CD4-positive, alpha-beta memory T cell (primary cell): Measurements from ENCODE around the gene TBC1D9. TPM values are rescaled to one million over a fixed set of nuclear protein-coding genes. Genes with fewer than 3 reads are reported as not detected.

Experiments
- CTCF ChIA-PET: fragments of 350-600 bp; sonication (Branson Sonifier 250); formaldehyde crosslinking; loops from one replicate; lab custom pipeline; 2021; ENCODE audit warnings: inconsistent platforms; ENCODE audit not compliant: partially characterized antibody; lab: Charles Lee
- POLR2A ChIA-PET: fragments of 350-600 bp; sonication (Branson Sonifier 250); formaldehyde crosslinking; loops from one replicate; lab custom pipeline; 2021; ENCODE audit not compliant: partially characterized antibody; lab: Charles Lee
- DNase-seq, 5 donors: peaks; one replicate each; pipeline versions ENCODE4 v3.0.0 to v3.0.0-alpha.2; 2020 to 2022; ENCODE audit warnings: mixed read lengths in 1 of 5
- H3K27ac ChIP-seq: one replicate; pipeline ENCODE4 v1.7.0; 2013; ENCODE audit warnings: low read depth, low read length
- H3K27me3 ChIP-seq: 2 replicates; pipeline ENCODE4 v1.7.0; 2013; ENCODE audit warnings: mild to moderate bottlenecking, low read length, moderate library complexity; ENCODE audit not compliant: insufficient read depth
- H3K36me3 ChIP-seq: 2 replicates; pipeline ENCODE4 v1.7.0; 2013; ENCODE audit warnings: mild to moderate bottlenecking, low read length, moderate library complexity; ENCODE audit not compliant: insufficient read depth
- H3K4me1 ChIP-seq: 2 replicates; pipeline ENCODE4 v1.7.0; 2013; ENCODE audit warnings: mild to moderate bottlenecking, low read length, moderate library complexity; ENCODE audit not compliant: insufficient read depth
- H3K4me3 ChIP-seq, 2 donors: one replicate each; pipeline ENCODE4 v1.7.0; 2013; ENCODE audit warnings: low read length in 2 of 2, mild to moderate bottlenecking in 1 of 2
- H3K9me3 ChIP-seq, 2 donors: one replicate each; pipeline ENCODE4 v1.7.0; 2013; ENCODE audit warnings: low read length in 2 of 2, control low read depth in 1 of 2; ENCODE audit not compliant: control insufficient read depth in 1 of 2
- H3K27ac Mint-ChIP-seq, 7 donors: one replicate each; pipeline ENCODE4 v1.8.0; 2020 to 2021; ENCODE audit warnings: mixed read lengths in 7 of 7, mild to moderate bottlenecking in 6 of 7, inconsistent platforms in 3 of 7, moderate library complexity in 3 of 7
- H3K27me3 Mint-ChIP-seq, 2 donors: one replicate each; pipeline ENCODE4 v1.8.0; 2020 to 2021; ENCODE audit warnings: mixed read lengths in 2 of 2
- H3K36me3 Mint-ChIP-seq, 2 donors: one replicate each; pipeline ENCODE4 v1.8.0; 2020 to 2021; ENCODE audit warnings: mixed read lengths in 2 of 2, inconsistent platforms in 1 of 2, mild to moderate bottlenecking in 1 of 2
- H3K4me1 Mint-ChIP-seq, 4 donors: one replicate each; pipeline ENCODE4 v1.8.0; 2020 to 2021; ENCODE audit warnings: mixed read lengths in 4 of 4, mild to moderate bottlenecking in 1 of 4
- H3K4me3 Mint-ChIP-seq, 8 donors: one replicate each; pipeline ENCODE4 v1.8.0; 2020 to 2021; ENCODE audit warnings: mixed read lengths in 8 of 8, mild to moderate bottlenecking in 7 of 8, moderate library complexity in 6 of 8, inconsistent platforms in 3 of 8
- H3K9me3 Mint-ChIP-seq, 8 donors: one replicate each; pipeline ENCODE4 v1.8.0; 2020 to 2021; ENCODE audit warnings: mixed read lengths in 8 of 8, mild to moderate bottlenecking in 5 of 8, inconsistent platforms in 3 of 8, moderate library complexity in 1 of 8
- intact Hi-C: fragments of 100-400 bp; cut with micrococcal nuclease; formaldehyde crosslinking; loops from one replicate; pipeline ENCODE4 v1.15.1; 2023
- polyA plus RNA-seq, 2 donors: library from polyadenylated mRNA; unstranded; fragments of 300-500 nt; fragmentation: Illumina TruSeq; gene quantifications; one replicate each; pipeline ENCODE4 v1.2.3, GENCODE V29; 2021
- total RNA-seq, 2 experiments: library from RNA; stranded (reverse); gene quantifications; one replicate each; pipeline ENCODE4 v1.2.3, GENCODE V29; 2021

TBC1D9 gene
- total and polyA plus RNA-seq, 4 experiments from 2014 or later, result 0.34 to 0.67 (median 0.38) TPM; not detected in 1

- no peaks in the 10 kb centered on the region for H3K4me1 ChIP-seq
- CTCF ChIA-PET, result no interaction called here
These were observed 133.7 kb downstream of the TBC1D9 start for GRCh38 chr4:140622333-140622958.

GRCh38 chr4:140621161-140621560, 135.0 kb downstream of the TBC1D9 start:
- H3K9me3 Mint-ChIP-seq, result no peaks in the 10 kb centered on the region
- no peaks in the 10 kb centered on the region for H3K9me3 ChIP-seq
- no peak overlapping the region for H3K4me3 Mint-ChIP-seq
- no peaks in the 10 kb centered on the region for H3K36me3 Mint-ChIP-seq
- H3K36me3 ChIP-seq, result no peaks in the 10 kb centered on the region
- peaks cover 0 to 1% of the 10 kb centered on the region in 2 donors for H3K27me3 Mint-ChIP-seq
- H3K4me1 Mint-ChIP-seq, result no peaks in the 10 kb centered on the region
- ChIA-PET CTCF (no interaction called here), POLR2A (no interaction called here)
- H3K27me3 ChIP-seq, result no peaks in the 10 kb centered on the region
- no peak overlapping the region for H3K27ac ChIP-seq
- intact Hi-C loops, result no loop called here
- H3K27ac Mint-ChIP-seq, result no peak overlapping the region
- H3K4me3 ChIP-seq, result no peak overlapping the region
- DNase-seq, result no peak
- no peaks in the 10 kb centered on the region for H3K4me1 ChIP-seq

More at GRCh38 chr4:140622333-140622958, 133.7 kb downstream of the TBC1D9 start:
- POLR2A ChIA-PET, result no interaction called here
- intact Hi-C loops, result no loop called here
- no peak for DNase-seq
- Histone ChIP-seq H3K27ac (no peak overlapping the region), H3K4me3 (no peak overlapping the region), H3K36me3 (no peaks in the 10 kb centered on the region), H3K27me3 (no peaks in the 10 kb centered on the region), H3K9me3 (no peaks in the 10 kb centered on the region)
- Mint-ChIP-seq H3K4me3 (no peak overlapping the region), H3K27me3 (peaks cover 0 to 1% of the 10 kb centered on the region in 2 donors), H3K9me3 (no peaks in the 10 kb centered on the region), H3K4me1 (no peaks in the 10 kb centered on the region), H3K27ac (no peak overlapping the region), H3K36me3 (no peaks in the 10 kb centered on the region)

GRCh38 chr4:140617499-140618248, 138.5 kb downstream of the TBC1D9 start:
- H3K4me1 ChIP-seq, result no peaks in the 10 kb centered on the region
- H3K4me1 Mint-ChIP-seq, result no peaks in the 10 kb centered on the region
- no peaks in the 10 kb centered on the region for H3K27me3 ChIP-seq
- intact Hi-C loops, result no loop called here
- H3K9me3 Mint-ChIP-seq, result no peaks in the 10 kb centered on the region
- no peak overlapping the region for H3K4me3 ChIP-seq
- ChIA-PET CTCF (interaction anchor here (1.5 kb wide), 1 partner anchor 258 kb away, joined by 6 read pairs; no protein-coding TSS in a partner anchor), POLR2A (no interaction called here)
- no peak for DNase-seq
- H3K27ac Mint-ChIP-seq, result no peak overlapping the region
- H3K36me3 Mint-ChIP-seq, result no peaks in the 10 kb centered on the region
- H3K27me3 Mint-ChIP-seq, result no peaks in the 10 kb centered on the region
- no peak overlapping the region for H3K27ac ChIP-seq
- no peaks in the 10 kb centered on the region for H3K9me3 ChIP-seq
- no peaks in the 10 kb centered on the region for H3K36me3 ChIP-seq
- no peak overlapping the region for H3K4me3 Mint-ChIP-seq

- Histone ChIP-seq H3K4me1 (no peaks in the 10 kb centered on the region), H3K9me3 (no peaks in the 10 kb centered on the region), H3K4me3 (no peak overlapping the region), H3K36me3 (no peaks in the 10 kb centered on the region), H3K27me3 (no peaks in the 10 kb centered on the region), H3K27ac (no peak overlapping the region)
- no peaks in the 10 kb centered on the region for H3K36me3 Mint-ChIP-seq
- H3K27me3 Mint-ChIP-seq, result no peaks in the 10 kb centered on the region
- no peak for DNase-seq
- H3K9me3 Mint-ChIP-seq, result no peaks in the 10 kb centered on the region
- no peaks in the 10 kb centered on the region for H3K4me1 Mint-ChIP-seq
- H3K4me3 Mint-ChIP-seq, result no peak overlapping the region
- intact Hi-C loops, result no loop called here
- H3K27ac Mint-ChIP-seq, result no peak overlapping the region
- POLR2A ChIA-PET, result no interaction called here
- CTCF ChIA-PET, result no interaction called here
These were observed 140.7 kb downstream of the TBC1D9 start for GRCh38 chr4:140615451-140615850.

GRCh38 chr4:140612357-140612756, 143.8 kb downstream of the TBC1D9 start:
- peaks cover 3 to 5% of the 10 kb centered on the region in 2 donors for H3K27me3 Mint-ChIP-seq
- Histone ChIP-seq H3K4me3 (no peak overlapping the region), H3K27ac (no peak overlapping the region), H3K36me3 (no peaks in the 10 kb centered on the region), H3K4me1 (no peaks in the 10 kb centered on the region), H3K9me3 (no peaks in the 10 kb centered on the region), H3K27me3 (no peaks in the 10 kb centered on the region)
- no peak for DNase-seq
- ChIA-PET POLR2A (no interaction called here), CTCF (no interaction called here)
- no peaks in the 10 kb centered on the region for H3K9me3 Mint-ChIP-seq
- no peak overlapping the region for H3K4me3 Mint-ChIP-seq
- H3K27ac Mint-ChIP-seq, result no peak overlapping the region
- H3K36me3 Mint-ChIP-seq, result no peaks in the 10 kb centered on the region
- intact Hi-C loops, result no loop called here
- H3K4me1 Mint-ChIP-seq, result peaks cover 0 to 1% (median 0%) of the 10 kb centered on the region in 4 donors

- H3K4me1 Mint-ChIP-seq, result peaks cover 0 to 1% (median 0%) of the 10 kb centered on the region in 4 donors
- peaks cover 5% of the 10 kb centered on the region in 2 donors for H3K27me3 Mint-ChIP-seq
- H3K36me3 Mint-ChIP-seq, result no peaks in the 10 kb centered on the region
- H3K36me3 ChIP-seq, result no peaks in the 10 kb centered on the region
- H3K4me1 ChIP-seq, result no peaks in the 10 kb centered on the region
- no peaks in the 10 kb centered on the region for H3K9me3 Mint-ChIP-seq
- no peak overlapping the region for H3K27ac Mint-ChIP-seq
- no peak overlapping the region for H3K4me3 Mint-ChIP-seq
- no peaks in the 10 kb centered on the region for H3K9me3 ChIP-seq
- no peak for DNase-seq
- H3K27ac ChIP-seq, result no peak overlapping the region
- no peak overlapping the region for H3K4me3 ChIP-seq
- intact Hi-C loops, result no loop called here
- ChIA-PET CTCF (no interaction called here), POLR2A (no interaction called here)
- H3K27me3 ChIP-seq, result no peaks in the 10 kb centered on the region
These were observed 144.3 kb downstream of the TBC1D9 start for GRCh38 chr4:140611854-140612253.

GRCh38 chr4:140609548-140610425, 146.4 kb downstream of the TBC1D9 start:
- Histone ChIP-seq H3K4me1 (no peaks in the 10 kb centered on the region), H3K9me3 (no peaks in the 10 kb centered on the region), H3K36me3 (no peaks in the 10 kb centered on the region), H3K4me3 (no peak overlapping the region), H3K27ac (no peak overlapping the region), H3K27me3 (no peaks in the 10 kb centered on the region)
- CTCF ChIA-PET, result interaction anchor here (0.7 to 2.4 kb wide), 9 partner anchors 10 to 280 kb away, joined by 3 to 19 read pairs (median 3); partner anchors contain the start of gene ELMOD2
- no peaks in the 10 kb centered on the region for H3K9me3 Mint-ChIP-seq
- DNase-seq, result peak in 4 of 5 donors; percentile 8 to 34 (median 26)
- POLR2A ChIA-PET, result no interaction called here
- H3K27me3 Mint-ChIP-seq, result peaks cover 6 to 9% of the 10 kb centered on the region in 2 donors
- peaks cover 0 to 1% (median 0%) of the 10 kb centered on the region in 4 donors for H3K4me1 Mint-ChIP-seq
- no peak overlapping the region for H3K27ac Mint-ChIP-seq
- intact Hi-C loops, result no loop called here
- no peak overlapping the region for H3K4me3 Mint-ChIP-seq
- H3K36me3 Mint-ChIP-seq, result no peaks in the 10 kb centered on the region
